T follicular helper cell (primary cell): ENCODE data around the gene UPK3B.
"Not testable (repeated sequence)": the region's sequence is repeated elsewhere in the genome, so short reads cannot be mapped to it uniquely, and the experiment has no call there.

Experiments
- DNase-seq: peaks from one replicate; pipeline ENCODE4 v3.0.0-alpha.2; 2020; ENCODE audit warnings: low read depth

The UPK3B gene

GRCh38 chr7:76513817-76514799 is 3.8 kb downstream of the UPK3B start:
- DNase-seq, result no peak

GRCh38 chr7:76514926-76515771 is 4.8 kb downstream of the UPK3B start:
- no peak for DNase-seq

DNA sequence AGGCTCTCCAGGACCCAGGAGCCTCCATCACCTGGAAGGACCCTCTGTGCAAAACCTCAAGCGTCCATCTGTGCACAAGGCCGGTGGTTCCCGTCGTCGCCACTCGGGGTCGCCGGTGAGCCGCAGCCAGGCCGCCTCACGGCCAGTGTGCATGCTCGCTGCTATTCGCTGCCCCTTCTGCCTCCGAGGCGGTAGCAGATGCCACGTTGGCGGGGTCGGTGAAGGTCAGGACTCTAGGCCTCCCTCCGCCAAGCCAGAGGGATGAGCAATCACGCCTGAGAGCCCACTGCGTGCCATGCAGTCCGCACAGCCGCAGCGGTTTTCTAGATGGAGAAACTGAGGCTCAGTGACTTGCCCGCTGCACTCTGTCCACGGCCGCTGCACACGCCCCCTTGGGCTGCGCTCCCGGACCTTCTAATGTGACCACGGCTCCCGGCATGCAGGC is 5.7 kb downstream of the UPK3B start:
- peak; percentile 29 for DNase-seq

DNA sequence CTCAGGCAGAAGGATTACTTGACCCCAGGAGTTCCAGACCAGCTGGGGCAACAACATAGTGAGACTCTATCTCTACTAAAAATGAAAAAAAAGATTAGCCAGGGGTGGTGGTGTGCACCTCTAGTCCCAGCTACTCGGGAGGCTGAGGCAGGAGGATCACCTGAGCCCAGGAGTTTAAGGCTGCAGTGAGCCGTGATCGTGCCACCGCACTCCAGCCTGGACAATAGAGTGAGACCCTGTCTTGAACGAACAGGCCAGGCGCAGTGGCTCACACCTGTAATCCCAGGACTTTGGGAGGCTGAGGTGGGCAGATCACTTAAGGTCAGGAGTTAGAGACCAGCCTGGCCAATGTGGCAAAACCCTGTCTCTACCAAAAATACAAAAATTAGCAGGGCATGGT is 6.6 kb downstream of the UPK3B start:
- DNase-seq, result not testable (repeated sequence)

GRCh38 chr7:76526183-76526582 is 15.8 kb downstream of the UPK3B start:
- DNase-seq, result not testable (repeated sequence)

DNA sequence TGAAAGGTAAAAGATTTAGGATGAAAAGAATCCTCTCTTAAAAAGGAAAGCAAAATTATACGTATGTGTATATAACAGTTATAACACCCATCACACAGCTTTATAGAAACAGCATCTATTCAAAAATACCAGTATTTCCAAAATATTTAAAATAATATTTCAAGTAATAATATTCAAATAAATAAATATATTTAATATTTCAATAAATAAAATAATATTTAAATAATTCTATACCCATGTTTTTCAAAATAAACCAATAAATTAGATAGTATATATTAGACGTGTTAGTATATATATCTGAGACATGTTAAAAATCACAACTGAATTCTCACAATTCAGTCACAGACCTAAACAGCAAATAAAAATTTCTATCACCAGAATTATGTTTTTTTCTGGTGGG is 21.3 kb downstream of the UPK3B start:
- DNase-seq, result not testable (repeated sequence)

DNA sequence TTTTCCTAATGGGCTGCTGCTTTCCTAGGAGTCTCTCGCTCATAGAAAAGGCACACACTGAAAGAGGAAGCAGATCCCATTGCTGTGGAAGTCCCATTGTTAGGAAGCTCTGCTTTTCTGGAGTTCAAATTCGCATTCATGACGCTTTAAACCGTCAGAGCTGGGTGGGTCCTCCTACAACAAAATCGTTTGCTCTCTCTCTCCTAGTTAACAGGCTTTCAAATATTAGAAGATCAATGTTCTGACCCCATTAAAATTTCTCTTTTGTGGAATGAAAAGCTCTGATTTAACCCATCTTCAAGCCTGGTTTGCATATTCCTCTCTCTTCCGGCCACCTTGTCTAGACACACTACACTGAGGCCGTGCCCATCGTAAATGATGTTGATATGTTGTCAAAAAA is 32.8 kb downstream of the UPK3B start, which contains the start of gene SPDYE16:
Gene SPDYE16, minus strand, starts transcription at position 101 of the 400 bp plus-strand sequence. CDS start 1,838 bp downstream, outside the sequence.
- not testable (repeated sequence) for DNase-seq

DNA sequence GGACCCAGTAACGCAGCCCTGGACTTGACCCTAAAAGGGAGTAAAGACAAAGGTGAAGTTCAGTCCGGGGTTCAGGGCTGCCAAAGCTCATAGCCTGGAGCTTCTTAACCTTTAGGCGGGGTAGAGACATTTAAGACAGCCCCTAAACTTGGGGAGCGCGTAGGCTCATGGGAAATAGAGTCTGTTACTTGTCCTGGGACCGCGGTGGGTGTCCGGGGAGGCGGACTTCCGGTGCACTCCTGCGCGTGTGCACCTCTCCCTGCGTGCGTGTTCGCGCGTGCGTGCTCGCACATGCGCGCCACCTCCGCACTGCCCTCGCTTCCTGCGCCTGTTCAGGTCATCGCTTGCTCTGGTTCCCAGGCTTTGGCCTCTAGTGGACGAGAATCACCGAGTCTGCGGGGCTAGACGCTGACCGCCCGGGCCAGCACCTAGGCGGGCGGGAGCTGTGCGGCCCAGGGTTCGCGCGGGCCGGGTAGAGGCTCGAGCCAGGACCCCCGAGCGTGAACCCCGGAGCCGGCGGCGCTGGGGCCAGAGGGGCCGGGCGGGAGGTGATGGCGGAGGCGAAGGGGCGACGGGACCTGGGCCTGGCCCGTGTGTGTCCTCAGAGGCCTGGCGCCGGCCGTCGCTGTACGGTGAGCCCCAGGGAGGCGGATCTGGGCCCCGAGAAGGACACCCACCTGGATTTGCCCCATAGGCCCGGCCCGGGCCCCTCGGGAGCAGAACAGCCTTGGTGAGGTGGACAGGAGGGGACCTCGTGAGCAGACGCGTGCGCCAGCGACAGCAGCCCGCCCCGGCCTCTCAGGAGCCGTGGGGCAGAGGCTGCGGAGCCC is 38.9 kb downstream of the UPK3B start:
- DNase-seq, result peak; percentile 63

GRCh38 chr7:76549855-76550248 is 39.5 kb downstream of the UPK3B start:
- DNase-seq, result not testable (repeated sequence)

GRCh38 chr7:76551992-76552391 is 41.6 kb downstream of the UPK3B start:
- not testable (repeated sequence) for DNase-seq

DNA sequence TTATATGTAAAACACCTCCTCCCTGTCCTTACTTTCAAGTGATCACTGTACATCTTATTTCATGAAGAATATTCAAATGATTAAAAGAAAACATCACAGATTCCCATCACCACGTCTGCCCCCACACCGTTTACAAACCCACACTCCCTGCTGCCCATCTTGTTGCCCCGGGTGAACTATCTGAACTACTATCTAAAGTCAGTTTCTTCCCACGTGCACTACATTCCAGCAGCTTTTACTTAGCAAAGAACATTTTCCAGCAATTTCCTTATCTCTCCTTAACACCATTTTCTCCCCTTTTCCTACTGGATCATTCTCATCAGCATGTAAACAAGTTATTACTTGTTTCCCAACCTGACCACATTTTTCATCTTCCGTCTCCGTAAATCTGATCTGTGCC is 49.3 kb downstream of the UPK3B start:
- not testable (repeated sequence) for DNase-seq

- DNase-seq, result not testable (repeated sequence)
Measured at GRCh38 chr7:76560157-76560556, 49.8 kb downstream of the UPK3B start.

- DNase-seq, result not testable (repeated sequence)
Measured at GRCh38 chr7:76561342-76561741, 51.0 kb downstream of the UPK3B start.

GRCh38 chr7:76565001-76565400 is 54.6 kb downstream of the UPK3B start:
- DNase-seq, result not testable (repeated sequence)
